ENCODE measurements around the gene BLMH.

DNA sequence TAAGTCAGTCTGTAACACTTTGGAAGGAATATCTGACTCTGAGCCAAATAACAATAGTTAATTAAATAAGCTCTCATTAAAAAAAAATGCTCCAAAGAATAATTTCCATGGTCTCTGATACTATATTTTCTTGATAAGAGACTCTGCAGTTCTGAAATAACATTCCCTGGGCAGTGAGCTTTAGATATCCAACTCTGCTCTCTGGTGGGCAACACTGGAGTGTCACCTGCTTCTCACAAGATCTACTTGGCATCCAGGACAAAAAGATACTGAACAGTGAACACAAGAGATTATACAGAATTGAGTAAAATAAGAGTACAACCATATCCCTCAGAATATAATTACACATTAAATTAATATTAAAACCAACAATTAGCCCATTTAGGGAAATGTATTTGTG, 13.7 kb downstream of the BLMH start:
- TF ChIP-seq ZFX (IDR thresholded peaks at IDR 0.05) (no peak), POLR2A (IDR thresholded peaks at IDR 0.05; ENCODE audit: borderline replicate concordance, extremely low read depth, insufficient read depth, insufficient read length) (no peak)
- TF ChIP-seq, protein P1, sequence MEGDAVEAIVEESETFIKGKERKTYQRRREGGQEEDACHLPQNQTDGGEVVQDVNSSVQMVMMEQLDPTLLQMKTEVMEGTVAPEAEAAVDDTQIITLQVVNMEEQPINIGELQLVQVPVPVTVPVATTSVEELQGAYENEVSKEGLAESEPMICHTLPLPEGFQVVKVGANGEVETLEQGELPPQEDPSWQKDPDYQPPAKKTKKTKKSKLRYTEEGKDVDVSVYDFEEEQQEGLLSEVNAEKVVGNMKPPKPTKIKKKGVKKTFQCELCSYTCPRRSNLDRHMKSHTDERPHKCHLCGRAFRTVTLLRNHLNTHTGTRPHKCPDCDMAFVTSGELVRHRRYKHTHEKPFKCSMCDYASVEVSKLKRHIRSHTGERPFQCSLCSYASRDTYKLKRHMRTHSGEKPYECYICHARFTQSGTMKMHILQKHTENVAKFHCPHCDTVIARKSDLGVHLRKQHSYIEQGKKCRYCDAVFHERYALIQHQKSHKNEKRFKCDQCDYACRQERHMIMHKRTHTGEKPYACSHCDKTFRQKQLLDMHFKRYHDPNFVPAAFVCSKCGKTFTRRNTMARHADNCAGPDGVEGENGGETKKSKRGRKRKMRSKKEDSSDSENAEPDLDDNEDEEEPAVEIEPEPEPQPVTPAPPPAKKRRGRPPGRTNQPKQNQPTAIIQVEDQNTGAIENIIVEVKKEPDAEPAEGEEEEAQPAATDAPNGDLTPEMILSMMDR (IDR thresholded peaks at IDR 0.05 in 2 of 3, conservative IDR thresholded peaks at IDR 0.05 in 1 of 3; ENCODE audit: borderline replicate concordance in 1 of 3, insufficient read depth in 1 of 3, low read depth in 2 of 3, low read length in 2 of 3) = peak; percentile 27 to 49 (median 40); a peak in 3 of 6 replicates
